Stimulated activated CD8-positive, alpha-beta memory T cell treated with anti-CD3 and anti-CD28 coated beads, Interleukin-12 subunit alpha, Interleukin-12 subunit beta, amount 100 ng/mL, for 24 hours (primary cell): ENCODE data around the gene DOC2A.
"Not testable (repeated sequence)": the region's sequence is repeated elsewhere in the genome, so short reads cannot be mapped to it uniquely, and the experiment has no call there.

Source experiments
- DNase-seq: peaks from one replicate; pipeline ENCODE4 v3.0.0-alpha.2; 2020; ENCODE audit errors: extremely low read depth

DOC2A gene

GRCh38 chr16:30010844-30011713, at the start of gene DOC2A:
Gene DOC2A, minus strand, starts transcription at chr16:30011027. Its CDS starts 805 bp downstream, at chr16:30010222.
- no peak for DNase-seq

- DNase-seq, result no peak
These were observed 49.5 kb upstream of the DOC2A start for GRCh38 chr16:30060346-30060745.

- DNase-seq, result no peak
These were observed 44.2 kb upstream of the DOC2A start for GRCh38 chr16:30054959-30055553.

GRCh38 chr16:30054451-30054850, 43.6 kb upstream of the DOC2A start:
- DNase-seq, result no peak

DNA sequence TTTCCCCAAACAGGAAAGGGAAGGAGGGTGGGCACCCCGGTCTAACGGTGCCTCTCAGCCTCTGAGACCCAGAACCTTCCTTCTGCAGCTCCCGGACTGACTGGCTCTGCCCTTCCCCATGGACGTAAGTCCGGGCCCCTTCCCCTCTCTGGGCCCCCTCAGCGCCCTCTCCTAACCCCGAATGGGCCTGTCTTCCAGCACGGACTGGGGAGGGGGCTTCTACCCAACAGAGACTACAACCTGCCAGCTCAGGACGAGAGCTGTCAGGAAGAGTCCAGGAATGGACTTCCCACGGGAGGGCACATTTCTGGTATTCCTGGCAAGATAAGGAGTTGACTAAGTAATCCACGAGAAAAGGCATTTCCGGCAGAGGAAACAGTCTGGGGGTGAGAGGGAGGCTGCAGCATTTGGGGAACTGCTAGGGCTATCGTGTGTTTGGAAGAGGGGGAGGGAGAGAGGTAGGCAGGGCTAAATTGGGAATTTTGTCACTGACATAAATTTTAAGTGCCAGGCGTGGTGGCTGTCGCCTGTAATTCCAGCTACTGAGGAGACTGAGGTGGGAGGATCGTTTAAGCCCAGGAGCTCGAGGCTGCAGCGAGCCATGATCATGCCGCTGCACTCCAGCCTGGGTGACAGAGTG, 42.7 kb upstream of the DOC2A start:
- no peak for DNase-seq

DNA sequence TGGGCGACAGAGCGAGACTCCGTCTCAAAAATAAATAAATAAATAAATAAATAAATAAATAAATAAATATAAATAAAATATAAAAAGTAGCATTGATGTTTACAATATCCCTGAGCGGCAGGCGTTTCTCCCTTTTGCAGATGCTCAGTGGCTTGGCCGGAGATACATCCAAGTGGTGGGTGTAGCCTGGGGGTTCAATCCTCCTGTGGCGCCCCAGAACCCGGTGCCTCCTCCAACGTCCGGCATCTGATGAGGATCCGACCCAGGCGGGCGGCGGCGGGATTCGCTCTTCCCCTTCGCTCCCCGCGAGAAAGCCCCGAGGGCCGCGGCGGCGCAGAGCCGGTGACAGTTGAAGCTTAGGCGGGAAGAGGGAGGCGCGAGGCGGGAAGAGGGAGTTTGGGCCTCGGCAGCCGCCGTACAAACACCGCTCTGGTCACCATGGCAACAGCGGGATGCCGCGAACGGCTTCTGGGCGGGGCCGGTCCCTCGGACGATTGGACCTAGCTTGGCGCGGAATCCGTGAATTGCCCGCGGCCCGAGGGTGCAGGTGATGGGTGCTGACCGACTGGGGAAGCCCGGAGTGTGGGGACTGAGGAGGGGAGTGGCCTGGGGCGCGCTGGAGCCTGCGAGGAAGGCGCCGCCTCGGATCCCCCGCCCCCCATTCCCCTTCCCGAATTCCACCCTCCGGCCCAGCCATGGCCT, 42.0 kb upstream of the DOC2A start:
- peak; percentile 78 for DNase-seq

DNA sequence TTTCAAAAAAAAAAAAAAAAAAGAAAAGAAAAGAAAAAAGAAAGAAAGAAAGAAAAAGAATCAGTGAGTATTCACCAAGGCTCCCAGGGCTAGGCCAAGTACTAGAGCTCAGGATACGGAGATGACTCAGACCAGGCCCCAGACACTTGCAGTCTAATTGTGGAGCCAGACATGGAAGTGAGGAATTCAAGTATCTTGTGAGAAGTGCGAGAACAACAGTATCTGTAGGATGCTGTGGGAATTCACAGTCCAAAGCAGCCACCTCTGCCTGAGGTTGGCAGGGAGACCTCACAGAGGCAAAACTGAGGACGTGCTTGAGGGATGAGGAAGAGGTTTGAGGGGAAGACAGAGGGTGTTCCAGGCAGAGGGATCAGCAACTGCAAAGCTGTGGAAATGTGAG, 40.7 kb upstream of the DOC2A start:
- no peak for DNase-seq

DNA sequence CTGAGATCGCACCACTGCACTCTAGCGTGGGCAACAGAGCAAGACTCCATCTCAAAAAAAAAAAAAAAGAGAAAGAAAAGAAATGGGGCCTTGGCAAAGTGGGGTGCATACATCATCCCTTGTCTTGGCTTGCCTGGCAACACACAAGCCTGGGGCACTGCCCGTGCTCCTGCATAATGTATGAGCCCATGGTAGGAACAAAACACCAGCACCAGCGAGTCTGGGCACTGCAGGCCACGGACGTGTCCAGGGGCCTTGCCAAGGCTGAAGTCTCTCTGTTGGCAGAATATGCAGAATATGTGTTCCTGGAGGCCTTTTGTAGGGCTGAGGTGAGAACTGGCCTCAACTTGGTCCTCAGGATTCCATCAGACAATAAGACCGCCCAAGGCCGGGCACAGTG, 39.0 kb upstream of the DOC2A start:
- DNase-seq, result no peak

GRCh38 chr16:30046588-30046987, 35.8 kb upstream of the DOC2A start:
- DNase-seq, result no peak

DNA sequence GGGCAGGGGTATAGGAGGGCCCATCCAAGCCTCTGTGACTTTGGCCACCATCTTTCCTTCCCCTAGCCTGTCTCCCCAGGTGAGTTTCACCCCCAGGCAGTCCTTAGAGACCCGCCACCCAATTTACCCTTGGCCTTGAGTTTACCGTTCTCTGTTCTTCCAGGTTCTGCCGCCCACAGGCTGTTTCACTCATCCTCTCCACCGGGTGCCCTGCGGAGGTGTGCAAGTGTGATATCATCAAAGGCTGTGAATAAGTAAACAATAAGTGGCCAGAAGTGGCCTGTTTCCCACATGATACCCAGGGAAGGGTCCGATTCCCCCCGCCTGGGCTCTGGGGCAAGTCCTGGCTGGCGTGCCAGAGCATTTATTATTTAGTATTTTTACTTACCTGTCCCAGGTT, 35.4 kb upstream of the DOC2A start:
- DNase-seq, result no peak

GRCh38 chr16:30041841-30042240, 31.0 kb upstream of the DOC2A start:
- DNase-seq, result no peak

DNA sequence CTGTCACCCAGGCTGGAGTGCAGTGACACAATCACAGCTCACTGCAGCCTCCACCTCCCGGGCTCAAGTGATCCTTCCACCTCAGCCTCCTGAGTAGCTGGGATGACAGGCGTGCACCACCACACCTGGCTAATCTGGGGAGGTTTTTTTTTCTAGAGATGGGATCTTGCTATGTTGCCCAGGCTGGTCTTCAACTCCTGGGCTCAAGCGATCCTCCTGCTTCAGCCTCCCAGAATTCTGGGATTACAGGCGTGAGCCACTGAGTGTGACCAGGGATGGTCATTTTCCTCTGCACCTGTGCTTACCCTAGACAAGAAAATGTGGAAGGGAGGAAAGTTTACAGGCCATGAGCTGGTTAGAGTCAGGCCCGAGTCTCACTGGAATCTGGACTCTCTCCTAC, 29.9 kb upstream of the DOC2A start:
- DNase-seq, result not testable (repeated sequence)

DNA sequence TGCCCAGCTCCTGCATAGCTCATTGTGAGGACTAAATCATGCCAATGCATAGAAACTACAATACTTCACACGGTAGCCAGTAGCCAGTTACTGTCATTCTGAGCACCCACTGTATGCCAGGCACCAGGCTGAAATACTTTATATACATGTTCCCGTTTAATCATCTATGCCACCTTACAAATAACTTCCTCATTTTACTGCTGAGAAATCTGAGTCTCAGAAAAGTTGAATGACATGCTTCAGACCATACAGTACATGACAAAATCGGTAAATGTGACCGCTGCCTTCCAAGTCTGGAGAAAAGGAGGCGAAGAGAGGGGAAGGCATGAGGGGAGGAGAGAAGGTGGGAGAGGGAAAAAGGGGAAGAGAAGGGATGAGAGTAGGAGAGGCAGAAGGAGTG, 29.4 kb upstream of the DOC2A start:
- no peak for DNase-seq

GRCh38 chr16:30033270-30033669, 22.4 kb upstream of the DOC2A start:
- no peak for DNase-seq

DNA sequence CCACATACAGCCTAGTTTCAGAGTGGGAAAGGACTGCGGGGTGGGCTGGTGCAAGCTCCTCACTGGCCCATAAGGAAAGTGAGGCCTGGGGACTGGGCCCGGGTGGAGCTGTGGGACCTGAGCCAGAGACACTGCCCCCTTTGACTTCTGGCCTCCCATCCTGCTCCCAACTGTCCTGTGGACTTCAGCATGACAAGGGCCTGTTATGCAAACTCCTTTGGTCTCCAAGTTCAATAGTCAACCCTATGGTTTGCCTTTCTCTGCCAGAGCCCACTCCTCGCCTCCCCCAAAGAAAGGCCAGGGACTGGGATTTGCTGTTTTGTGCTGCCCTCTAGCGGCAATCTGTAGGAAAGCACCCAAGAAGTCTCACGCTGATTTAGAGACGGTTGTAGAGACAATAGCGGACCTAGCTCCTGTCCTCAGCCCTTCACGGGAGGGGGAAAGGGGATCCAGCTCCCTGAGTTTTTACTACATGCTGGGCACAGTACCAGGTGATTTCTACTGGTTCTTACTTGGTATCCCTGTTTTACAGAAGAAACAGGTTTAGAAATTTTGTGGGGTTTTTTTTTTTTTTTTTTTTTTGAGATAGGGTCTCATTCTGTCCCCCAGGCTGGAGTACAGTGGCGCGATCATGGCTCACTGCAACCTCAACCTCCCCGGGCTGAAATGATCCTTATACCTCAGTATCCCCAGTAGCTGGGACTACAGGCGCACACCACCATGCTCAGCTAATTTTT, 21.4 kb upstream of the DOC2A start:
- no peak for DNase-seq

GRCh38 chr16:30031477-30031918, 20.7 kb upstream of the DOC2A start:
- no peak for DNase-seq

DNA sequence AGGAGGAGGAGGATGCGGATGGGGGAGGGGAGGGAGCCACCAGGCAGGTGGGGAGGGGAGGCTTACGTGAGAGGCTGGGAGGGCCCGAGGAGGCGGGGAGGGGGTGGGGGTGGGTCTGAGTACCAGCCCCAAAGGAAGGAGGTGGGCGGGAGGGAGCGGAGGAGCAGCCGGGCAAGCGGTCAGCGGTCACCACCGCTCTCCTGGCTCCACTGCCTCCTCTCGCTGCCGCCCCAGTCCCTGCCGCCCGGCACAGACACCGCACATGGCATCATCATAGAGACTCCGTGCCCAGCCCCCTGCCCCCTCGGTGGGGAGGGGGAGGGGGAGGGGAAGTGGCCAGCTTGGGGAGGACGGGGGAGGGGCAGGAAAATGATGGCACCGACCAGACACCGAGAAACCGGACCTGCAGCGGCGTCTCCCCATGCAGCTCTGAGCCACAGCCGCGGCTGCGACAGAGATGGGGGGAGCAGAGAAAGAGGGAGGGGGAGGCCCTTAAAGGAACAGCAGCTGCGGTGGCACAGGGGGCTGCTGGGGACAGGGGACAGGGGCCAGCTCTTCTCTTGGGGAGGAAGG, 20.1 kb upstream of the DOC2A start, which contains the start of gene TLCD3B:
TSS of gene TLCD3B (minus strand) at position 431 of the 573 bp plus-strand sequence. CDS start 744 bp downstream, outside the sequence.
- no peak for DNase-seq

DNA sequence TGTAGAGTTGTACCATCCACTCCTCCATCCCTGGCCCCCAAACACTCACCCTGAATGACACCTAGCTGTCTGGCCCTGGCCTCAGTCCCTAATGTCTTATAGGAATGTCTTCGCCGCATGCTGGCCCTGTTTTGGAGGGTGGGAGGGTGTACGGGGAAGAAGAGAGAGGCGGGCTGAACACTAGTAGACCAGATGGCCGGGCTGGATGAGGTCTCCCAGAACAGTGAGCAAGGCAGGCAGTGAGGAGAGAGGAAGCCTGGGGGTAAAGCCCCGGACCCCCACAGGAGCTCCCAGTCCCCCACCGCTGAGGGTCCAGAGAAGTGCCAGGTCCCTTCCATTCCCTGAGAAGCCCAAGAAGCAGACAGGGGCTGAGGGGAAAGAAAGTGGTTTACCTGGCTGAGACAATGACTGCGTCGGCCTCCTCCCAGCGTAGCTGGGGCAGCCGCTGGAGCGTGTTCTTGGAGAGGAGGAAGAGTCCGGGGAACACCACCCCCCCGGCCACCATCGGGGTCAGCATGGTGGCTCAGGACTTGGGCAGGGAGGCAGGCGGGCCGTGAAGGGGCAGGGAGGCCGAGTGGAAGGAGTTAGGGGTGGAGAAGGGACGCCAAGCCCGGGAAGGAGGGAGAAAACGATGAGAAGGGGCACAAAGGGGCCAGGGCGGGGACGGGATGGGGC, 19.3 kb upstream of the DOC2A start:
- DNase-seq, result no peak

- no peak for DNase-seq
These were observed 17.7 kb upstream of the DOC2A start for GRCh38 chr16:30028438-30029076.
